ENCODE results near the gene PHYH. TPM values are rescaled to one million over a fixed set of nuclear protein-coding genes. Genes with fewer than 3 reads are reported as not detected.
"Not testable (repeated sequence)": the region's sequence is repeated elsewhere in the genome, so short reads cannot be mapped to it uniquely, and the experiment has no call there.

The PHYH gene
- total RNA-seq, 4 donors from 2014 or later = 4.1 to 14.2 (median 7.5) TPM

GRCh38 chr10:13238271-13239077 is 61.4 kb downstream of the PHYH start:
- no peaks in the 10 kb centered on the region for H3K36me3 ChIP-seq
- no peak overlapping the region for H3K27ac ChIP-seq
- no peaks in the 10 kb centered on the region for H3K9me3 ChIP-seq
- intact Hi-C loops (cut with DNase I) = no loop called here
- no peak overlapping the region for H3K4me3 ChIP-seq
- peaks cover 0 to 22% (median 0%) of the 10 kb centered on the region in 4 donors for H3K27me3 ChIP-seq
- TF ChIP-seq CTCF (IDR thresholded peaks at IDR 0.05) (no peak), POLR2A (IDR thresholded peaks at IDR 0.05) (no peak)
- H3K4me1 ChIP-seq = no peaks in the 10 kb centered on the region
- no peak for DNase-seq
- 71 to 75% methylated on average over 13 to 16 of the region's 16 CpGs for WGBS, 2 donors

- Histone ChIP-seq H3K27ac (no peak overlapping the region), H3K4me3 (no peak overlapping the region), H3K9me3 (no peaks in the 10 kb centered on the region), H3K36me3 (no peaks in the 10 kb centered on the region), H3K27me3 (peaks cover 0 to 31% (median 0%) of the 10 kb centered on the region in 4 donors), H3K4me1 (no peaks in the 10 kb centered on the region)
- no peak for DNase-seq
- TF ChIP-seq CTCF (IDR thresholded peaks at IDR 0.05) (no peak), POLR2A (IDR thresholded peaks at IDR 0.05) (no peak)
- 64 to 65% methylated on average over 8 of the region's 8 CpGs for WGBS, 2 donors
- intact Hi-C loops (cut with DNase I) = no loop called here
These were observed 63.2 kb downstream of the PHYH start for GRCh38 chr10:13236638-13237037.

- H3K27ac ChIP-seq; intact Hi-C loops (cut with DNase I); H3K9me3 ChIP-seq; H3K4me3 ChIP-seq; H3K4me1 ChIP-seq; H3K36me3 ChIP-seq; DNase-seq: not testable (repeated sequence)
- 73 to 84% methylated on average over 7 to 11 of the region's 13 CpGs for WGBS, 2 donors
- H3K27me3 ChIP-seq = peaks cover 0 to 31% (median 0%) of the 10 kb centered on the region in 4 donors
These were observed 65.1 kb downstream of the PHYH start for GRCh38 chr10:13234736-13235135.

GRCh38 chr10:13234172-13234571 is 65.7 kb downstream of the PHYH start, which contains the start of gene UCMA:
Gene UCMA (minus strand): TSS chr10:13234374. CDS start chr10:13234258, 116 bp downstream.
- DNase-seq = no peak
- TF ChIP-seq POLR2A (IDR thresholded peaks at IDR 0.05) = no peak
- no peak for TF ChIP-seq CTCF (IDR thresholded peaks at IDR 0.05)
- no peak within 1 kb of the TSS for H3K4me3 ChIP-seq
- WGBS, 2 donors = 37 to 53% methylated on average over 2 to 3 of the region's 10 CpGs
- no peak within 1 kb of the TSS for H3K27ac ChIP-seq
- H3K36me3 ChIP-seq = no peaks in the 10 kb centered on the region
- H3K4me1 ChIP-seq = no peaks in the 10 kb centered on the region
- intact Hi-C loops (cut with DNase I) = no loop called here
- peaks cover 0 to 31% (median 0%) of the 10 kb centered on the region in 4 donors for H3K27me3 ChIP-seq
- no peaks in the 10 kb centered on the region for H3K9me3 ChIP-seq

GRCh38 chr10:13233358-13233757 is 66.5 kb downstream of the PHYH start:
- intact Hi-C loops (cut with DNase I) = no loop called here
- H3K9me3 ChIP-seq = no peaks in the 10 kb centered on the region
- no peak for DNase-seq
- no peak overlapping the region for H3K27ac ChIP-seq
- no peak overlapping the region for H3K4me3 ChIP-seq
- 45 to 64% methylated on average over 4 to 5 of the region's 14 CpGs for WGBS, 2 donors
- H3K36me3 ChIP-seq = no peaks in the 10 kb centered on the region
- peaks cover 0 to 31% (median 0%) of the 10 kb centered on the region in 4 donors for H3K27me3 ChIP-seq
- TF ChIP-seq CTCF (IDR thresholded peaks at IDR 0.05) = no peak
- no peak for TF ChIP-seq POLR2A (IDR thresholded peaks at IDR 0.05)
- H3K4me1 ChIP-seq = no peaks in the 10 kb centered on the region

Data from esophagus squamous epithelium (tissue), 5 donors.